B cell (primary cell): ENCODE results near the gene PCDH9. TPM values are rescaled to one million over a fixed set of nuclear protein-coding genes. Genes with fewer than 3 reads are reported as not detected.

Experiments used
- ATAC-seq: fragments of 200-7000 bp; cut with Tn5 transposase; one replicate; pipeline ENCODE4 v1.10.0; 2021; ENCODE audit warnings: low read depth, mild to moderate bottlenecking, moderate number of reproducible peaks, moderate library complexity
- CTCF ChIA-PET: fragments of 350-600 bp; sonication (Branson Sonifier 250); formaldehyde crosslinking; loops from one replicate; lab custom pipeline; 2021; ENCODE audit warnings: antibody characterized with exemption, inconsistent platforms; lab: Charles Lee
- POLR2A ChIA-PET: fragments of 350-600 bp; sonication (Branson Sonifier 250); formaldehyde crosslinking; loops from one replicate; lab custom pipeline; 2021; ENCODE audit warnings: antibody characterized with exemption; lab: Charles Lee
- DNase-seq: peaks from one replicate; pipeline ENCODE4 v3.0.0; 2013
- H2AFZ ChIP-seq: 2 replicates; pipeline ENCODE4 v1.6.1; 2012; ENCODE audit warnings: mild to moderate bottlenecking, low read depth, low read length; ENCODE audit not compliant: insufficient read depth, poor library complexity, severe bottlenecking
- H3K27ac ChIP-seq, 2 donors: 1 replicate in 1 of 2; 2 replicates in 1 of 2; pipeline ENCODE4 v1.5.1; 2012 to 2013; ENCODE audit warnings: low read length in 2 of 2, mild to moderate bottlenecking in 2 of 2, moderate library complexity in 1 of 2
- H3K27me3 ChIP-seq, 4 experiments: fragments of 200-600 bp in 1 of 4; sonication (generic) in 1 of 4; replicated peaks in 1 of 4; 1 replicate in 2 of 4; 2 replicates in 2 of 4; pipeline versions ENCODE4 v1.6.1 to v1.7.0; 2013 to 2016; ENCODE audit warnings: low read length in 3 of 4, mild to moderate bottlenecking in 2 of 4, mixed read lengths in 1 of 4, moderate library complexity in 1 of 4; ENCODE audit not compliant: insufficient read depth in 4 of 4, control insufficient read depth in 3 of 4; ENCODE audit errors: control extremely low read depth in 1 of 4
- H3K36me3 ChIP-seq, 2 experiments: replicated peaks in 1 of 2; 1 replicate in 1 of 2; 2 replicates in 1 of 2; pipeline versions ENCODE4 v1.6.1 to v1.7.1; 2013; ENCODE audit warnings: low read length in 1 of 2; ENCODE audit not compliant: insufficient read depth in 2 of 2, control insufficient read depth in 1 of 2; ENCODE audit errors: control extremely low read depth in 1 of 2, extremely low read depth in 1 of 2
- H3K4me1 ChIP-seq, 2 donors: fragments of 200-600 bp in 1 of 2; sonication (generic) in 1 of 2; 1 replicate in 1 of 2; 2 replicates in 1 of 2; pipeline versions ENCODE4 v1.5.1 to v1.6.1; 2013 to 2017; ENCODE audit warnings: low read length in 2 of 2; ENCODE audit not compliant: control insufficient read depth in 2 of 2, insufficient read depth in 2 of 2
- H3K4me2 ChIP-seq: replicated peaks from 2 replicates; pipeline ENCODE3; 2012; ENCODE audit warnings: mild to moderate bottlenecking, low read depth, low read length; ENCODE audit not compliant: poor library complexity, severe bottlenecking
- H3K4me3 ChIP-seq, 5 experiments: fragments of 200-600 bp in 1 of 5; sonication (generic) in 1 of 5; 1 replicate in 3 of 5; 2 replicates in 2 of 5; pipeline versions ENCODE4 v1.5.1 to v1.7.0; 2011 to 2016; ENCODE audit warnings: low read length in 4 of 5, mild to moderate bottlenecking in 4 of 5, low read depth in 2 of 5, control low read depth in 1 of 5, moderate library complexity in 1 of 5; ENCODE audit not compliant: insufficient read depth in 1 of 5; ENCODE audit errors: control extremely low read depth in 1 of 5, extremely low read depth in 1 of 5
- H3K79me2 ChIP-seq: fragments of 200-600 bp; sonication (generic); one replicate; pipeline ENCODE4 v1.6.0; 2016; ENCODE audit warnings: low read length; ENCODE audit not compliant: control insufficient read depth, insufficient read depth
- H3K9ac ChIP-seq: fragments of 200-600 bp; sonication (generic); 2 replicates; pipeline ENCODE4 v1.6.1; 2017; ENCODE audit warnings: mild to moderate bottlenecking, low read length, moderate library complexity
- H3K9me3 ChIP-seq, 3 donors: one replicate each; pipeline versions ENCODE4 v1.6.1 to v1.7.1; 2013; ENCODE audit warnings: low read length in 2 of 3; ENCODE audit not compliant: control insufficient read depth in 2 of 3, insufficient read depth in 1 of 3; ENCODE audit errors: control extremely low read depth in 1 of 3
- H4K20me1 ChIP-seq: 2 replicates; pipeline ENCODE4 v1.6.0; 2012; ENCODE audit warnings: mild to moderate bottlenecking, low read length; ENCODE audit not compliant: insufficient read depth, control insufficient read depth, poor library complexity, severe bottlenecking
- H3K27ac Mint-ChIP-seq: one replicate; pipeline ENCODE4 v1.8.0; 2021; ENCODE audit warnings: mixed read lengths
- H3K27me3 Mint-ChIP-seq: one replicate; pipeline ENCODE4 v1.8.0; 2021; ENCODE audit warnings: mixed read lengths
- H3K4me1 Mint-ChIP-seq: one replicate; pipeline ENCODE4 v1.8.0; 2021; ENCODE audit warnings: mixed read lengths
- H3K4me3 Mint-ChIP-seq: one replicate; pipeline ENCODE4 v1.8.0; 2021; ENCODE audit warnings: mixed read lengths
- H3K9me3 Mint-ChIP-seq: one replicate; pipeline ENCODE4 v1.8.0; 2022; ENCODE audit warnings: mixed read lengths; ENCODE audit not compliant: insufficient read depth
- CTCF ChIP-seq: fragments of 200-600 bp; IDR thresholded peaks from one replicate; pipeline ENCODE4 v1.8.0; 2022; ENCODE audit warnings: antibody characterized with exemption, mild to moderate bottlenecking
- EZH2 ChIP-seq: IDR thresholded peaks from 2 replicates; pipeline ENCODE4 v1.6.1; 2012; ENCODE audit warnings: borderline replicate concordance, low read depth, mild to moderate bottlenecking, moderate library complexity, low read length; ENCODE audit not compliant: insufficient read depth, poor library complexity, severe bottlenecking
- WGBS: methylation state at CpG from one replicate; pipeline ENCODE4 v1.1.5; 2013; ENCODE audit warnings: missing lambda C conversion rate; ENCODE audit not compliant: insufficient coverage; 5-methylcytosine and 5-hydroxymethylcytosine counted together
- intact Hi-C: fragments of 100-400 bp; cut with micrococcal nuclease; formaldehyde crosslinking; loops from one replicate; pipeline ENCODE4 v1.10.0; 2022
- polyA plus RNA-seq: library from polyadenylated mRNA; depleted of rRNA; stranded (reverse); fragments of >200 nt; gene quantifications from 2 replicates; pipeline ENCODE4 v1.2.3, GENCODE V29; 2012
- total RNA-seq, 2 donors: library from RNA; stranded (reverse); fragments of 120-200 nt in 1 of 2; gene quantifications; 1 replicate in 1 of 2; 2 replicates in 1 of 2; pipeline versions ENCODE4 v1.2.3 to v1.2.4, GENCODE V29; 2013 to 2022

The PCDH9 gene
- total and polyA plus RNA-seq, 2 donors (not counting 1 experiment from before 2014, with no cell fraction given) = 13.1 to 21.8 TPM

GRCh38 chr13:66347486-66348117 is 882.5 kb downstream of the PCDH9 start:
- Histone ChIP-seq H3K36me3 (no peaks in the 10 kb centered on the region), H3K4me2 (no peak overlapping the region), H4K20me1 (no peaks in the 10 kb centered on the region), H3K9me3 (no peaks in the 10 kb centered on the region), H3K27ac (no peak overlapping the region), H3K9ac (no peak overlapping the region), H3K27me3 (peaks cover 0 to 2% (median 0%) of the 10 kb centered on the region in 4 experiments), H3K79me2 (no peaks in the 10 kb centered on the region), H3K4me1 (no peaks in the 10 kb centered on the region), H2AFZ (no peak overlapping the region), H3K4me3 (no peak overlapping the region)
- POLR2A ChIA-PET = no interaction called here
- no peak overlapping the region for H3K4me3 Mint-ChIP-seq
- intact Hi-C loops = no loop called here
- H3K4me1 Mint-ChIP-seq = no peaks in the 10 kb centered on the region
- no peak for ATAC-seq
- no peaks in the 10 kb centered on the region for H3K27me3 Mint-ChIP-seq
- TF ChIP-seq EZH2 (no peak), CTCF (no peak)
- CTCF ChIA-PET = no interaction called here
- WGBS = 87% methylated on average over 4 of the region's 4 CpGs
- H3K27ac Mint-ChIP-seq = no peak overlapping the region
- H3K9me3 Mint-ChIP-seq = no peaks in the 10 kb centered on the region
- DNase-seq = no peak

GRCh38 chr13:66345971-66346370 is 884.2 kb downstream of the PCDH9 start:
- WGBS = 100% methylated on average over 1 of the region's 8 CpGs
- Histone ChIP-seq H3K4me2 (no peak overlapping the region), H3K27ac (no peak overlapping the region), H3K4me3 (no peak overlapping the region), H3K36me3 (no peaks in the 10 kb centered on the region), H3K4me1 (no peaks in the 10 kb centered on the region), H3K79me2 (no peaks in the 10 kb centered on the region), H3K9ac (no peak overlapping the region), H3K27me3 (peaks cover 0 to 2% (median 0%) of the 10 kb centered on the region in 4 experiments), H2AFZ (no peak overlapping the region), H4K20me1 (no peaks in the 10 kb centered on the region), H3K9me3 (no peaks in the 10 kb centered on the region)
- no peaks in the 10 kb centered on the region for H3K4me1 Mint-ChIP-seq
- intact Hi-C loops = no loop called here
- TF ChIP-seq EZH2 = no peak
- TF ChIP-seq CTCF = no peak
- no peak for ATAC-seq
- DNase-seq = no peak
- no peaks in the 10 kb centered on the region for H3K9me3 Mint-ChIP-seq
- CTCF ChIA-PET = no interaction called here
- H3K27me3 Mint-ChIP-seq = no peaks in the 10 kb centered on the region
- POLR2A ChIA-PET = no interaction called here
- no peak overlapping the region for H3K27ac Mint-ChIP-seq
- no peak overlapping the region for H3K4me3 Mint-ChIP-seq
